Measurements from ENCODE around the gene GALNT15. TPM values are rescaled to one million over a fixed set of nuclear protein-coding genes. Genes with fewer than 3 reads are reported as not detected.

GALNT15 gene
- polyA plus RNA-seq, 1 donor (not counting 4 experiments of a cell fraction or from before 2014, with no cell fraction given), result not detected

GRCh38 chr3:16183601-16184270 lies 9.3 kb downstream of the GALNT15 start:
- Histone ChIP-seq H3K9ac (ENCODE audit: control insufficient read depth, extremely low read depth, insufficient read depth, low read length) (no peak overlapping the region), H3K4me2 (ENCODE audit: control insufficient read depth, extremely low read depth, insufficient read depth, low read depth, low read length) (no peak overlapping the region), H3K9me3 (ENCODE audit: control insufficient read depth, low read depth, low read length) (no peaks in the 10 kb centered on the region), H3K27me3 (ENCODE audit: control insufficient read depth, extremely low read depth, insufficient read depth, low read length) (no peaks in the 10 kb centered on the region), H3K4me3 (ENCODE audit: control insufficient read depth in 2 of 3, extremely low read depth in 1 of 3, insufficient read depth in 2 of 3, low read depth in 1 of 3, low read length in 3 of 3) (no peak overlapping the region), H4K20me1 (ENCODE audit: control insufficient read depth, extremely low read depth, insufficient read depth, low read length) (no peaks in the 10 kb centered on the region), H3K27ac (ENCODE audit: control insufficient read depth, insufficient read depth, low read length) (no peak overlapping the region), H3K36me3 (ENCODE audit: control insufficient read depth in 2 of 2, extremely low read depth in 1 of 2, insufficient read depth in 2 of 2, low read length in 2 of 2) (no peaks in the 10 kb centered on the region), H2AFZ (ENCODE audit: control insufficient read depth, low read length) (no peak overlapping the region), H3K9me1 (ENCODE audit: control insufficient read depth, extremely low read depth, insufficient read depth, low read length) (no peaks in the 10 kb centered on the region), H3K79me2 (ENCODE audit: control insufficient read depth, insufficient read depth, low read length) (no peaks in the 10 kb centered on the region), H3K4me1 (ENCODE audit: control insufficient read depth, extremely low read depth, insufficient read depth, low read length) (peaks cover 1% of the 10 kb centered on the region)
- no peak for TF ChIP-seq CTCF (optimal IDR thresholded peaks at IDR 0.05 in 1 of 3, IDR thresholded peaks at IDR 0.05 in 1 of 3, conservative IDR thresholded peaks at IDR 0.05 in 1 of 3; ENCODE audit: extremely low read depth in 1 of 3, insufficient read depth in 2 of 3, low read length in 3 of 3)
- no peak for TF ChIP-seq EZH2 (IDR thresholded peaks at IDR 0.05; ENCODE audit: low read length)
- dilution Hi-C loops (cut with MboI; ENCODE audit: extremely low pct_ligation_motif_present, low sequenced_read_pairs), result no loop called here
- FAIRE-seq (no peak), DNase-seq (ENCODE audit: low read depth, low spot score) (no peak)

- Histone ChIP-seq H3K27ac (ENCODE audit: control insufficient read depth, insufficient read depth, low read length) (no peak overlapping the region), H3K9ac (ENCODE audit: control insufficient read depth, extremely low read depth, insufficient read depth, low read length) (no peak overlapping the region), H3K9me1 (ENCODE audit: control insufficient read depth, extremely low read depth, insufficient read depth, low read length) (no peaks in the 10 kb centered on the region), H3K4me1 (ENCODE audit: control insufficient read depth, extremely low read depth, insufficient read depth, low read length) (peaks cover 12% of the 10 kb centered on the region), H3K27me3 (ENCODE audit: control insufficient read depth, extremely low read depth, insufficient read depth, low read length) (no peaks in the 10 kb centered on the region), H4K20me1 (ENCODE audit: control insufficient read depth, extremely low read depth, insufficient read depth, low read length) (no peaks in the 10 kb centered on the region), H3K4me2 (ENCODE audit: control insufficient read depth, extremely low read depth, insufficient read depth, low read depth, low read length) (no peak overlapping the region), H3K36me3 (ENCODE audit: control insufficient read depth in 2 of 2, extremely low read depth in 1 of 2, insufficient read depth in 2 of 2, low read length in 2 of 2) (no peaks in the 10 kb centered on the region), H3K79me2 (ENCODE audit: control insufficient read depth, insufficient read depth, low read length) (no peaks in the 10 kb centered on the region), H3K4me3 (ENCODE audit: control insufficient read depth in 2 of 3, extremely low read depth in 1 of 3, insufficient read depth in 2 of 3, low read depth in 1 of 3, low read length in 3 of 3) (no peak overlapping the region), H3K9me3 (ENCODE audit: control insufficient read depth, low read depth, low read length) (no peaks in the 10 kb centered on the region), H2AFZ (ENCODE audit: control insufficient read depth, low read length) (no peak overlapping the region)
- DNase-seq (ENCODE audit: low read depth, low spot score) (no peak), FAIRE-seq (no peak)
- TF ChIP-seq EZH2 (IDR thresholded peaks at IDR 0.05; ENCODE audit: low read length) (no peak), CTCF (optimal IDR thresholded peaks at IDR 0.05 in 1 of 3, IDR thresholded peaks at IDR 0.05 in 1 of 3, conservative IDR thresholded peaks at IDR 0.05 in 1 of 3; ENCODE audit: extremely low read depth in 1 of 3, insufficient read depth in 2 of 3, low read length in 3 of 3) (no peak)
- dilution Hi-C loops (cut with MboI; ENCODE audit: extremely low pct_ligation_motif_present, low sequenced_read_pairs), result no loop called here
These were observed 11.6 kb downstream of the GALNT15 start for GRCh38 chr3:16186086-16186485.

Data from keratinocyte (primary cell).